CD4-positive, alpha-beta T cell (primary cell): ENCODE results near the gene BICC1. TPM values are rescaled to one million over a fixed set of nuclear protein-coding genes. Genes with fewer than 3 reads are reported as not detected.
"Not testable (repeated sequence)": the region's sequence is repeated elsewhere in the genome, so short reads cannot be mapped to it uniquely, and the experiment has no call there.

Experiments used
- ATAC-seq: fragments of 200-7000 bp; cut with Tn5 transposase; one replicate; pipeline ENCODE4 v1.10.0; 2022; ENCODE audit warnings: mild to moderate bottlenecking; ENCODE audit not compliant: poor library complexity
- CTCF ChIA-PET: fragments of 350-600 bp; sonication (Branson Sonifier 250); formaldehyde crosslinking; loops from one replicate; lab custom pipeline; 2021; ENCODE audit warnings: antibody characterized with exemption, inconsistent platforms; lab: Charles Lee
- POLR2A ChIA-PET: fragments of 350-600 bp; sonication (Branson Sonifier 250); formaldehyde crosslinking; loops from one replicate; lab custom pipeline; 2021; ENCODE audit warnings: antibody characterized with exemption, inconsistent platforms; lab: Charles Lee
- DNase-seq, 14 experiments: peaks; one replicate each; pipeline ENCODE4 v3.0.0-alpha.2; 2013 to 2020; ENCODE audit warnings: mixed read lengths in 2 of 14
- H3K27ac ChIP-seq, 2 donors: one replicate each; pipeline versions ENCODE4 v1.5.1 to v1.7.0; 2013; ENCODE audit warnings: low read length in 2 of 2, low read depth in 1 of 2, mild to moderate bottlenecking in 1 of 2
- H3K27me3 ChIP-seq, 2 experiments: 1 replicate in 1 of 2; 2 replicates in 1 of 2; pipeline versions ENCODE4 v1.6.1 to v1.7.0; 2013; ENCODE audit warnings: low read length in 2 of 2, control low read depth in 1 of 2, mild to moderate bottlenecking in 1 of 2, moderate library complexity in 1 of 2; ENCODE audit not compliant: insufficient read depth in 2 of 2, control insufficient read depth in 1 of 2
- H3K36me3 ChIP-seq: one replicate; pipeline ENCODE4 v1.6.1; 2013; ENCODE audit warnings: low read length, control low read depth; ENCODE audit not compliant: insufficient read depth
- H3K4me1 ChIP-seq: one replicate; pipeline ENCODE4 v1.6.1; 2013; ENCODE audit warnings: low read length, control low read depth; ENCODE audit not compliant: insufficient read depth
- H3K4me3 ChIP-seq: one replicate; pipeline ENCODE4 v1.5.1; 2013; ENCODE audit warnings: mild to moderate bottlenecking, low read length, moderate library complexity
- H3K9me3 ChIP-seq, 2 experiments: 1 replicate in 1 of 2; 2 replicates in 1 of 2; pipeline versions ENCODE4 v1.6.1 to v1.7.0; 2013; ENCODE audit warnings: low read length in 2 of 2, mild to moderate bottlenecking in 2 of 2, control low read depth in 1 of 2, moderate library complexity in 1 of 2; ENCODE audit not compliant: control insufficient read depth in 1 of 2, insufficient read depth in 1 of 2
- H3K27ac Mint-ChIP-seq: one replicate; pipeline ENCODE4 v1.8.0; 2020; ENCODE audit warnings: mixed read lengths
- H3K27me3 Mint-ChIP-seq: one replicate; pipeline ENCODE4 v1.8.0; 2021; ENCODE audit warnings: mixed read lengths
- H3K36me3 Mint-ChIP-seq: one replicate; pipeline ENCODE4 v1.8.0; 2021; ENCODE audit warnings: low read depth, mixed read lengths
- H3K4me1 Mint-ChIP-seq: one replicate; pipeline ENCODE4 v1.8.0; 2021; ENCODE audit warnings: low read depth, mixed read lengths
- H3K4me3 Mint-ChIP-seq: one replicate; pipeline ENCODE4 v1.8.0; 2020; ENCODE audit warnings: mild to moderate bottlenecking, mixed read lengths
- H3K9me3 Mint-ChIP-seq: one replicate; pipeline ENCODE4 v1.8.0; 2020; ENCODE audit warnings: mixed read lengths
- CTCF ChIP-seq: fragments of 200-600 bp; IDR thresholded peaks from one replicate; pipeline ENCODE4 v1.8.0; 2022; ENCODE audit warnings: antibody characterized with exemption, mild to moderate bottlenecking
- intact Hi-C, 2 experiments: fragments of 100-400 bp; cut with DNase I in 1 of 2; cut with micrococcal nuclease in 1 of 2; formaldehyde crosslinking; loops; one replicate each; pipeline versions ENCODE4 v1.15.1 to v1.9.0; 2023 to 2025; cut with DNase I, micrococcal nuclease
- total RNA-seq, 174 experiments: library from RNA in 2 of 174; stranded (reverse) in 2 of 174; gene quantifications; one replicate each; pipeline ENCODE4 v1.2.3 and lab custom pipeline; 2021 to 2026

BICC1 gene
- total RNA-seq, 2 experiments from 2014 or later = not detected

- H3K36me3 Mint-ChIP-seq = no peaks in the 10 kb centered on the region
- H3K27ac ChIP-seq = no peak overlapping the region
- CTCF ChIA-PET = no interaction called here
- H3K4me1 Mint-ChIP-seq = no peaks in the 10 kb centered on the region
- no peak overlapping the region for H3K4me3 ChIP-seq
- ATAC-seq = no peak
- POLR2A ChIA-PET = no interaction called here
- H3K27me3 ChIP-seq = no peaks in the 10 kb centered on the region
- no peak overlapping the region for H3K27ac Mint-ChIP-seq
- no peaks in the 10 kb centered on the region for H3K9me3 Mint-ChIP-seq
- H3K4me1 ChIP-seq = no peaks in the 10 kb centered on the region
- no peak for DNase-seq
- H3K36me3 ChIP-seq = no peaks in the 10 kb centered on the region
- peaks cover 21% of the 10 kb centered on the region for H3K27me3 Mint-ChIP-seq
- intact Hi-C loops = no loop called here
- H3K4me3 Mint-ChIP-seq = no peak overlapping the region
- no peaks in the 10 kb centered on the region for H3K9me3 ChIP-seq
- TF ChIP-seq CTCF = no peak
Observed at GRCh38 chr10:58590924-58591323, 78.3 kb downstream of the BICC1 start.

- Histone ChIP-seq H3K27me3 (no peaks in the 10 kb centered on the region), H3K4me1 (no peaks in the 10 kb centered on the region), H3K36me3 (no peaks in the 10 kb centered on the region), H3K4me3 (no peak overlapping the region), H3K9me3 (no peaks in the 10 kb centered on the region), H3K27ac (no peak overlapping the region)
- intact Hi-C loops = no loop called here
- H3K4me1 Mint-ChIP-seq = no peaks in the 10 kb centered on the region
- peaks cover 10% of the 10 kb centered on the region for H3K27me3 Mint-ChIP-seq
- peak in 3 of 14 experiments; percentile 10 to 23 (median 21) for DNase-seq
- peaks cover 4% of the 10 kb centered on the region for H3K9me3 Mint-ChIP-seq
- H3K36me3 Mint-ChIP-seq = no peaks in the 10 kb centered on the region
- POLR2A ChIA-PET = no interaction called here
- H3K27ac Mint-ChIP-seq = no peak overlapping the region
- no peak overlapping the region for H3K4me3 Mint-ChIP-seq
- CTCF ChIA-PET = no interaction called here
- ATAC-seq = no peak
- TF ChIP-seq CTCF = no peak
Observed at GRCh38 chr10:58593008-58593407, 80.3 kb downstream of the BICC1 start.

- H3K27me3 Mint-ChIP-seq, H3K27me3 ChIP-seq, H3K9me3 ChIP-seq, H3K4me3 Mint-ChIP-seq, H3K27ac Mint-ChIP-seq, intact Hi-C loops, H3K4me1 ChIP-seq, H3K9me3 Mint-ChIP-seq, CTCF ChIA-PET, POLR2A ChIA-PET, H3K4me3 ChIP-seq, DNase-seq, H3K27ac ChIP-seq, H3K4me1 Mint-ChIP-seq, H3K36me3 Mint-ChIP-seq, H3K36me3 ChIP-seq, ATAC-seq: not testable (repeated sequence)
Observed at GRCh38 chr10:58597211-58597610, 84.5 kb downstream of the BICC1 start.

GRCh38 chr10:58599927-58600553, 87.4 kb downstream of the BICC1 start:
- Histone ChIP-seq H3K4me3 (no peak overlapping the region), H3K27ac (no peak overlapping the region), H3K36me3 (no peaks in the 10 kb centered on the region), H3K27me3 (no peaks in the 10 kb centered on the region), H3K9me3 (no peaks in the 10 kb centered on the region), H3K4me1 (no peaks in the 10 kb centered on the region)
- no peak for DNase-seq
- H3K36me3 Mint-ChIP-seq = no peaks in the 10 kb centered on the region
- POLR2A ChIA-PET = no interaction called here
- intact Hi-C loops = no loop called here
- H3K4me3 Mint-ChIP-seq = no peak overlapping the region
- H3K27me3 Mint-ChIP-seq = no peaks in the 10 kb centered on the region
- no peak overlapping the region for H3K27ac Mint-ChIP-seq
- no peaks in the 10 kb centered on the region for H3K4me1 Mint-ChIP-seq
- CTCF ChIA-PET = no interaction called here
- TF ChIP-seq CTCF = no peak
- H3K9me3 Mint-ChIP-seq = peaks cover 4% of the 10 kb centered on the region
- no peak for ATAC-seq
